Measurements from ENCODE around the gene BLID.

DNA sequence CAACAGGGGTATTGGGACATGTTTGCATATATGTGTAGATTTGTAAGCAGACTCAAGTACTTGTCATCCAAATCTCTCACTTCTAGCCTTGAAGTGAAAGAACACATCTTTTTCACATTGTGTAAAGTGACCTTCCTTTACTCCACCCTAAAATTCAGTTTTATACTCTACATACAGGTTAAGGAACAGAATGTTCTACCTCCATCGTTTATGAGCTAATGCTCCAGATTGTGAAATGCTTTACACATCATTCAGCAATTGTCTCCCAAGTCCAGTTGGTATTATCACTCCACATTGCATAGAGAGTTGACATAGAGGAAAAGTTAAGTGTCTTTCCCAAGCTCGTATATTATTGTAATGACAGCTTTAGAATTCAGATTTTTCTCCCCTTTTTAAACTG is 46.1 kb upstream of the BLID start:
- TF ChIP-seq, protein P1, sequence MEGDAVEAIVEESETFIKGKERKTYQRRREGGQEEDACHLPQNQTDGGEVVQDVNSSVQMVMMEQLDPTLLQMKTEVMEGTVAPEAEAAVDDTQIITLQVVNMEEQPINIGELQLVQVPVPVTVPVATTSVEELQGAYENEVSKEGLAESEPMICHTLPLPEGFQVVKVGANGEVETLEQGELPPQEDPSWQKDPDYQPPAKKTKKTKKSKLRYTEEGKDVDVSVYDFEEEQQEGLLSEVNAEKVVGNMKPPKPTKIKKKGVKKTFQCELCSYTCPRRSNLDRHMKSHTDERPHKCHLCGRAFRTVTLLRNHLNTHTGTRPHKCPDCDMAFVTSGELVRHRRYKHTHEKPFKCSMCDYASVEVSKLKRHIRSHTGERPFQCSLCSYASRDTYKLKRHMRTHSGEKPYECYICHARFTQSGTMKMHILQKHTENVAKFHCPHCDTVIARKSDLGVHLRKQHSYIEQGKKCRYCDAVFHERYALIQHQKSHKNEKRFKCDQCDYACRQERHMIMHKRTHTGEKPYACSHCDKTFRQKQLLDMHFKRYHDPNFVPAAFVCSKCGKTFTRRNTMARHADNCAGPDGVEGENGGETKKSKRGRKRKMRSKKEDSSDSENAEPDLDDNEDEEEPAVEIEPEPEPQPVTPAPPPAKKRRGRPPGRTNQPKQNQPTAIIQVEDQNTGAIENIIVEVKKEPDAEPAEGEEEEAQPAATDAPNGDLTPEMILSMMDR (optimal IDR thresholded peaks at IDR 0.05 in 1 of 3, IDR thresholded peaks at IDR 0.05 in 1 of 3, conservative IDR thresholded peaks at IDR 0.05 in 1 of 3; ENCODE audit: extremely low read depth in 1 of 3, insufficient read depth in 2 of 3, low read length in 3 of 3): no peak
- no peak for TF ChIP-seq EZH2 (IDR thresholded peaks at IDR 0.05; ENCODE audit: low read length)

Measured in keratinocyte (primary cell).